ENCODE data around the gene ARHGDIA.
"Not testable (repeated sequence)": the region's sequence is repeated elsewhere in the genome, so short reads cannot be mapped to it uniquely, and the experiment has no call there.

ARHGDIA gene

GRCh38 chr17:81870981-81871386 lies at the start of gene ARHGDIA:
Gene ARHGDIA (minus strand): TSS chr17:81871337. CDS start chr17:81869930, 1,407 bp downstream.
- H3K9me3 ChIP-seq (ENCODE audit: insufficient read depth, low read length), result no peaks in the 10 kb centered on the region
- H3K27me3 ChIP-seq (ENCODE audit: insufficient read depth, insufficient read length), result no peaks in the 10 kb centered on the region
- peaks cover 38% of the 10 kb centered on the region for H3K36me3 ChIP-seq (ENCODE audit: insufficient read depth, insufficient read length, low read length)
- DNase-seq (ENCODE audit: low read depth, low spot score), result no peak
- peaks cover 32% of the 10 kb centered on the region for H3K4me1 ChIP-seq (ENCODE audit: insufficient read depth, insufficient read length)
- no peak for TF ChIP-seq ZNF274 (IDR thresholded peaks at IDR 0.05; ENCODE audit: low read depth, low read length)
- no peak for TF ChIP-seq YY1 (IDR thresholded peaks at IDR 0.05; ENCODE audit: insufficient read depth, insufficient read length)
- TF ChIP-seq SUZ12 (IDR thresholded peaks at IDR 0.05; ENCODE audit: extremely low read depth, insufficient read depth, insufficient read length), result no peak
- peak within 1 kb of the TSS; percentile 97 for H3K4me3 ChIP-seq (ENCODE audit: insufficient read length, low read depth)
- H3K9ac ChIP-seq (ENCODE audit: insufficient read length, low read depth), result peak within 1 kb of the TSS; percentile 98

GRCh38 chr17:81918832-81919545 lies 47.9 kb upstream of the ARHGDIA start:
- Histone ChIP-seq H3K4me3 (ENCODE audit: insufficient read length, low read depth) (no peak overlapping the region), H3K27me3 (ENCODE audit: insufficient read depth, insufficient read length) (no peaks in the 10 kb centered on the region), H3K36me3 (ENCODE audit: insufficient read depth, insufficient read length, low read length) (peaks cover 71% of the 10 kb centered on the region), H3K9me3 (ENCODE audit: insufficient read depth, low read length) (no peaks in the 10 kb centered on the region), H3K9ac (ENCODE audit: insufficient read length, low read depth) (no peak overlapping the region), H3K4me1 (ENCODE audit: insufficient read depth, insufficient read length) (peaks cover 31% of the 10 kb centered on the region)
- TF ChIP-seq ZNF274 (IDR thresholded peaks at IDR 0.05; ENCODE audit: low read depth, low read length) (no peak), YY1 (IDR thresholded peaks at IDR 0.05; ENCODE audit: insufficient read depth, insufficient read length) (no peak), SUZ12 (IDR thresholded peaks at IDR 0.05; ENCODE audit: extremely low read depth, insufficient read depth, insufficient read length) (no peak)
- DNase-seq (ENCODE audit: low read depth, low spot score), result no peak

- Histone ChIP-seq H3K36me3 (ENCODE audit: insufficient read depth, insufficient read length, low read length) (peaks cover 78% of the 10 kb centered on the region), H3K4me1 (ENCODE audit: insufficient read depth, insufficient read length) (peaks cover 29% of the 10 kb centered on the region)
- not testable (repeated sequence) for H3K9me3 ChIP-seq (ENCODE audit: insufficient read depth, low read length); DNase-seq (ENCODE audit: low read depth, low spot score); H3K9ac ChIP-seq (ENCODE audit: insufficient read length, low read depth); H3K27me3 ChIP-seq (ENCODE audit: insufficient read depth, insufficient read length); H3K4me3 ChIP-seq (ENCODE audit: insufficient read length, low read depth)
Observed at GRCh38 chr17:81918333-81918669, 47.2 kb upstream of the ARHGDIA start.

GRCh38 chr17:81917565-81918332 lies 46.6 kb upstream of the ARHGDIA start, which contains the start of gene SIRT7:
Gene SIRT7 (minus strand): TSS chr17:81918176. CDS start chr17:81918131, 45 bp downstream.
- Histone ChIP-seq H3K9me3 (ENCODE audit: insufficient read depth, low read length) (no peaks in the 10 kb centered on the region), H3K27me3 (ENCODE audit: insufficient read depth, insufficient read length) (no peaks in the 10 kb centered on the region), H3K36me3 (ENCODE audit: insufficient read depth, insufficient read length, low read length) (peaks cover 79% of the 10 kb centered on the region), H3K4me3 (ENCODE audit: insufficient read length, low read depth) (peak within 1 kb of the TSS; percentile 85), H3K9ac (ENCODE audit: insufficient read length, low read depth) (peak within 1 kb of the TSS; percentile 98), H3K4me1 (ENCODE audit: insufficient read depth, insufficient read length) (peaks cover 26% of the 10 kb centered on the region)
- TF ChIP-seq SUZ12 (IDR thresholded peaks at IDR 0.05; ENCODE audit: extremely low read depth, insufficient read depth, insufficient read length) (no peak), YY1 (IDR thresholded peaks at IDR 0.05; ENCODE audit: insufficient read depth, insufficient read length) (no peak), ZNF274 (IDR thresholded peaks at IDR 0.05; ENCODE audit: low read depth, low read length) (no peak)
- peak; percentile 40 for DNase-seq (ENCODE audit: low read depth, low spot score)

- no peak for DNase-seq (ENCODE audit: low read depth, low spot score)
- peak overlapping the region; percentile 85 for H3K4me3 ChIP-seq (ENCODE audit: insufficient read length, low read depth)
- no peaks in the 10 kb centered on the region for H3K27me3 ChIP-seq (ENCODE audit: insufficient read depth, insufficient read length)
- peaks cover 78% of the 10 kb centered on the region for H3K36me3 ChIP-seq (ENCODE audit: insufficient read depth, insufficient read length, low read length)
- peak overlapping the region; percentile 98 for H3K9ac ChIP-seq (ENCODE audit: insufficient read length, low read depth)
- peaks cover 16% of the 10 kb centered on the region for H3K4me1 ChIP-seq (ENCODE audit: insufficient read depth, insufficient read length)
- TF ChIP-seq YY1 (IDR thresholded peaks at IDR 0.05; ENCODE audit: insufficient read depth, insufficient read length) (no peak), SUZ12 (IDR thresholded peaks at IDR 0.05; ENCODE audit: extremely low read depth, insufficient read depth, insufficient read length) (no peak), ZNF274 (IDR thresholded peaks at IDR 0.05; ENCODE audit: low read depth, low read length) (no peak)
- no peaks in the 10 kb centered on the region for H3K9me3 ChIP-seq (ENCODE audit: insufficient read depth, low read length)
Observed at GRCh38 chr17:81916234-81917001, 45.3 kb upstream of the ARHGDIA start.

- no peak overlapping the region for H3K4me3 ChIP-seq (ENCODE audit: insufficient read length, low read depth)
- peaks cover 6% of the 10 kb centered on the region for H3K27me3 ChIP-seq (ENCODE audit: insufficient read depth, insufficient read length)
- TF ChIP-seq SUZ12 (IDR thresholded peaks at IDR 0.05; ENCODE audit: extremely low read depth, insufficient read depth, insufficient read length), result no peak
- no peak for TF ChIP-seq ZNF274 (IDR thresholded peaks at IDR 0.05; ENCODE audit: low read depth, low read length)
- TF ChIP-seq YY1 (IDR thresholded peaks at IDR 0.05; ENCODE audit: insufficient read depth, insufficient read length), result no peak
- no peaks in the 10 kb centered on the region for H3K9me3 ChIP-seq (ENCODE audit: insufficient read depth, low read length)
- DNase-seq (ENCODE audit: low read depth, low spot score), result no peak
- peaks cover 67% of the 10 kb centered on the region for H3K36me3 ChIP-seq (ENCODE audit: insufficient read depth, insufficient read length, low read length)
- no peak overlapping the region for H3K9ac ChIP-seq (ENCODE audit: insufficient read length, low read depth)
- peaks cover 12% of the 10 kb centered on the region for H3K4me1 ChIP-seq (ENCODE audit: insufficient read depth, insufficient read length)
Observed at GRCh38 chr17:81915331-81915730, 44.2 kb upstream of the ARHGDIA start.
